Mesothelial cell of epicardium (in vitro differentiated cells): Measurements from ENCODE around the gene AMOTL1. TPM values are rescaled to one million over a fixed set of nuclear protein-coding genes. Genes with fewer than 3 reads are reported as not detected.
A peak's percentile ranks its signal among the peaks of the same experiment; 100 is the strongest.

Source experiments
- DNase-seq, 2 experiments: peaks; one replicate each; pipeline ENCODE4 v3.0.0; 2021; ENCODE audit warnings: low spot score in 2 of 2; ENCODE audit not compliant: unreplicated experiment in 2 of 2
- H3K27ac Mint-ChIP-seq: 2 replicates; pipeline ENCODE4 v1.8.0; 2021; ENCODE audit warnings: mixed read lengths
- H3K27me3 Mint-ChIP-seq: 2 replicates; pipeline ENCODE4 v1.8.0; 2021; ENCODE audit warnings: low read depth, mixed read lengths
- H3K36me3 Mint-ChIP-seq: 2 replicates; pipeline ENCODE4 v1.8.0; 2021; ENCODE audit warnings: mixed read lengths
- H3K4me1 Mint-ChIP-seq: 2 replicates; pipeline ENCODE4 v1.8.0; 2021; ENCODE audit warnings: mixed read lengths
- H3K4me3 Mint-ChIP-seq: 2 replicates; pipeline ENCODE4 v1.8.0; 2021; ENCODE audit warnings: mild to moderate bottlenecking, moderate library complexity, mixed read lengths
- H3K9me3 Mint-ChIP-seq: 2 replicates; pipeline ENCODE4 v1.8.0; 2021; ENCODE audit warnings: mixed read lengths
- CTCF ChIP-seq: fragments of 200-600 bp; sonication (generic); IDR thresholded peaks from one replicate; pipeline ENCODE4 v1.5.0; 2021; ENCODE audit warnings: antibody characterized with exemption; ENCODE audit not compliant: unreplicated experiment
- total RNA-seq: library from RNA; stranded (reverse); gene quantifications from 3 replicates; pipeline ENCODE4 v1.2.1, GENCODE V29; 2021

AMOTL1 gene
- total RNA-seq, 1 donor from 2014 or later: 77.8 TPM

- H3K27me3 Mint-ChIP-seq: no peaks in the 10 kb centered on the region
- peak overlapping the region; percentile 71 for H3K27ac Mint-ChIP-seq
- H3K9me3 Mint-ChIP-seq: no peaks in the 10 kb centered on the region
- no peak for TF ChIP-seq CTCF
- no peak for DNase-seq
- no peaks in the 10 kb centered on the region for H3K36me3 Mint-ChIP-seq
- H3K4me1 Mint-ChIP-seq: peaks cover 57% of the 10 kb centered on the region
- H3K4me3 Mint-ChIP-seq: no peak overlapping the region
Observed at GRCh38 chr11:94785509-94785908, 17.4 kb downstream of the AMOTL1 start.

- Mint-ChIP-seq H3K27ac (no peak overlapping the region), H3K9me3 (no peaks in the 10 kb centered on the region), H3K4me1 (peaks cover 55% of the 10 kb centered on the region), H3K27me3 (no peaks in the 10 kb centered on the region), H3K36me3 (no peaks in the 10 kb centered on the region), H3K4me3 (no peak overlapping the region)
- TF ChIP-seq CTCF: peak; percentile 66
- DNase-seq: no peak
Observed at GRCh38 chr11:94786264-94787126, 18.3 kb downstream of the AMOTL1 start.

- DNase-seq: no peak
- no peak for TF ChIP-seq CTCF
- Mint-ChIP-seq H3K36me3 (no peaks in the 10 kb centered on the region), H3K27ac (no peak overlapping the region), H3K27me3 (no peaks in the 10 kb centered on the region), H3K9me3 (no peaks in the 10 kb centered on the region), H3K4me3 (no peak overlapping the region), H3K4me1 (peaks cover 48% of the 10 kb centered on the region)
Observed at GRCh38 chr11:94787801-94788200, 19.6 kb downstream of the AMOTL1 start.

GRCh38 chr11:94788396-94788795 lies 20.2 kb downstream of the AMOTL1 start:
- TF ChIP-seq CTCF: no peak
- Mint-ChIP-seq H3K9me3 (no peaks in the 10 kb centered on the region), H3K27me3 (no peaks in the 10 kb centered on the region), H3K4me1 (peaks cover 50% of the 10 kb centered on the region), H3K4me3 (no peak overlapping the region), H3K36me3 (no peaks in the 10 kb centered on the region), H3K27ac (peak overlapping the region; percentile 0)
- no peak for DNase-seq

GRCh38 chr11:94790197-94790596 lies 22.0 kb downstream of the AMOTL1 start:
- peaks cover 50% of the 10 kb centered on the region for H3K4me1 Mint-ChIP-seq
- H3K27me3 Mint-ChIP-seq: no peaks in the 10 kb centered on the region
- DNase-seq: no peak
- no peaks in the 10 kb centered on the region for H3K9me3 Mint-ChIP-seq
- peak overlapping the region; percentile 2 for H3K27ac Mint-ChIP-seq
- no peak overlapping the region for H3K4me3 Mint-ChIP-seq
- no peaks in the 10 kb centered on the region for H3K36me3 Mint-ChIP-seq
- TF ChIP-seq CTCF: no peak
